IMR-90 (cell line): ENCODE measurements around the gene KLHL12. TPM values are rescaled to one million over a fixed set of nuclear protein-coding genes. Genes with fewer than 3 reads are reported as not detected.

Experiments used
- ATAC-seq: fragments of 200-7000 bp; cut with Tn5 transposase; 2 replicates; pipeline ENCODE4 v1.9.1; 2020; ENCODE audit warnings: low read depth, mild to moderate bottlenecking, moderate library complexity
- BruUV-seq: library from RNA; stranded (reverse); fragments of 400-500 nt; replicated peaks from 2 replicates; lab custom pipeline; 2021; lab: Mats Ljungman, UMichigan
- CTCF ChIA-PET: fragments of 300-600 bp; formaldehyde crosslinking; extraction: SDS; loops from one replicate; lab custom pipeline; 2021; ENCODE audit warnings: antibody characterized with exemption; lab: Yijun Ruan, JAX
- POLR2A ChIA-PET: fragments of 300-600 bp; sonication (Branson Sonifier 250); formaldehyde crosslinking; loops from one replicate; lab custom pipeline; 2022; ENCODE audit warnings: antibody characterized with exemption; ENCODE audit not compliant: unreplicated experiment; lab: Charles Lee
- DNase-seq: peaks from one replicate; pipeline ENCODE4 v3.0.0; 2013
- H2AFZ ChIP-seq: replicated peaks from 2 replicates; pipeline ENCODE3; 2013; ENCODE audit warnings: low read length, mild to moderate bottlenecking; ENCODE audit not compliant: poor library complexity
- H2AK5ac ChIP-seq: 2 replicates; pipeline ENCODE4 v1.6.1; 2013; ENCODE audit warnings: low read depth, low read length, inconsistent platforms
- H2AK9ac ChIP-seq: replicated peaks from 2 replicates; pipeline ENCODE3; 2013; ENCODE audit warnings: mild to moderate bottlenecking, low read depth, low read length, moderate library complexity; ENCODE audit not compliant: poor library complexity
- H2BK120ac ChIP-seq: 2 replicates; pipeline ENCODE4 v1.6.1; 2013; ENCODE audit warnings: low read depth, low read length, inconsistent platforms
- H2BK15ac ChIP-seq: 3 replicates; pipeline ENCODE4 v1.6.1; 2013; ENCODE audit warnings: low read depth, low read length, inconsistent platforms
- H2BK20ac ChIP-seq: 2 replicates; pipeline ENCODE4 v1.6.1; 2013; ENCODE audit warnings: low read depth, mild to moderate bottlenecking, inconsistent platforms, low read length, moderate library complexity
- H2BK5ac ChIP-seq: 2 replicates; pipeline ENCODE4 v1.6.1; 2013; ENCODE audit warnings: mild to moderate bottlenecking, low read depth, low read length, inconsistent platforms; ENCODE audit not compliant: poor library complexity, severe bottlenecking
- H3K14ac ChIP-seq: replicated peaks from 2 replicates; pipeline ENCODE4 v1.6.1; 2013; ENCODE audit warnings: low read depth, low read length, inconsistent platforms
- H3K18ac ChIP-seq: 2 replicates; pipeline ENCODE4 v1.6.1; 2013; ENCODE audit warnings: low read depth, low read length, control low read depth
- H3K23ac ChIP-seq: 2 replicates; pipeline ENCODE4 v1.6.1; 2013; ENCODE audit warnings: low read depth, low read length, inconsistent platforms
- H3K27ac ChIP-seq: 2 replicates; pipeline ENCODE4 v1.5.1; 2013; ENCODE audit warnings: mild to moderate bottlenecking, control low read depth, low read length; ENCODE audit not compliant: insufficient read depth
- H3K27me3 ChIP-seq: 2 replicates; pipeline ENCODE4 v1.6.1; 2013; ENCODE audit warnings: low read length; ENCODE audit not compliant: control insufficient read depth, insufficient read depth
- H3K36me3 ChIP-seq: 2 replicates; pipeline ENCODE4 v1.6.1; 2013; ENCODE audit warnings: low read length, mixed read lengths; ENCODE audit not compliant: control insufficient read depth, insufficient read depth
- H3K4ac ChIP-seq: 2 replicates; pipeline ENCODE4 v1.6.1; 2013; ENCODE audit warnings: low read depth, low read length, inconsistent platforms
- H3K4me1 ChIP-seq: 2 replicates; pipeline ENCODE4 v1.6.1; 2013; ENCODE audit warnings: low read length, mixed read lengths; ENCODE audit not compliant: control insufficient read depth, insufficient read depth
- H3K4me2 ChIP-seq: 2 replicates; pipeline ENCODE4 v1.6.1; 2013; ENCODE audit warnings: low read depth, mild to moderate bottlenecking, control low read depth, low read length, moderate library complexity
- H3K4me3 ChIP-seq: 2 replicates; pipeline ENCODE4 v1.5.1; 2013; ENCODE audit warnings: low read depth, mild to moderate bottlenecking, control low read depth, low read length, moderate library complexity; ENCODE audit not compliant: insufficient read depth
- H3K56ac ChIP-seq: 2 replicates; pipeline ENCODE4 v1.6.1; 2013; ENCODE audit warnings: low read length, inconsistent platforms; ENCODE audit not compliant: insufficient read depth; ENCODE audit errors: extremely low read depth
- H3K79me1 ChIP-seq, 2 experiments: 2 replicates each; pipeline ENCODE4 v1.6.1; 2013; ENCODE audit warnings: low read length in 2 of 2, inconsistent platforms in 1 of 2, low read depth in 1 of 2
- H3K9ac ChIP-seq: 2 replicates; pipeline ENCODE4 v1.6.1; 2013; ENCODE audit warnings: low read depth, low read length, control low read depth
- H3K9me1 ChIP-seq: 2 replicates; pipeline ENCODE4 v1.6.1; 2013; ENCODE audit warnings: low read length, inconsistent platforms; ENCODE audit not compliant: insufficient read depth
- H3K9me3 ChIP-seq: 2 replicates; pipeline ENCODE4 v1.6.1; 2013; ENCODE audit warnings: low read length; ENCODE audit not compliant: control insufficient read depth, insufficient read depth
- H4K20me1 ChIP-seq: 2 replicates; pipeline ENCODE4 v1.6.1; 2013; ENCODE audit warnings: low read length, inconsistent platforms; ENCODE audit not compliant: insufficient read depth
- H4K5ac ChIP-seq: 2 replicates; pipeline ENCODE4 v1.6.1; 2013; ENCODE audit warnings: mild to moderate bottlenecking, low read depth, low read length, control low read depth
- H4K8ac ChIP-seq, 2 experiments: 2 replicates each; pipeline ENCODE4 v1.6.1; 2013; ENCODE audit warnings: low read depth in 2 of 2, low read length in 2 of 2, control low read depth in 1 of 2, inconsistent platforms in 1 of 2
- H4K91ac ChIP-seq: 2 replicates; pipeline ENCODE4 v1.6.1; 2013; ENCODE audit warnings: low read depth, low read length, inconsistent platforms; ENCODE audit not compliant: insufficient read depth
- CHD1 ChIP-seq: IDR thresholded peaks from 2 replicates; pipeline ENCODE4 v1.6.1; 2012; ENCODE audit warnings: low read depth, low read length, improper control_type of control experiment
- MAZ ChIP-seq: IDR thresholded peaks from 2 replicates; pipeline ENCODE4 v1.6.1; 2012; ENCODE audit warnings: low read depth, mild to moderate bottlenecking, low read length, improper control_type of control experiment, moderate library complexity, borderline replicate concordance
- POLR2A ChIP-seq: IDR thresholded peaks from 2 replicates; pipeline ENCODE4 v1.6.1; 2012; ENCODE audit warnings: mild to moderate bottlenecking, low read depth, low read length
- WGBS, 2 experiments: methylation state at CpG; one replicate each; pipeline versions ENCODE4 v1.1.5 to v1.1.7; 2013; ENCODE audit warnings: missing lambda C conversion rate in 2 of 2; ENCODE audit not compliant: insufficient read length in 1 of 2; ENCODE audit errors: extremely low coverage in 2 of 2; 5-methylcytosine and 5-hydroxymethylcytosine counted together
- dilution Hi-C: fragments of 300-500 bp; cut with HindIII; formaldehyde crosslinking; loops from one replicate; pipeline ENCODE4 v1.14.3; 2018; ENCODE audit warnings: low sequenced_read_pairs; ENCODE audit not compliant: unreplicated experiment
- in situ Hi-C: fragments of 300-500 bp; cut with MboI; formaldehyde crosslinking; loops from 3 replicates; pipeline ENCODE4 v1.14.3; 2019; ENCODE audit warnings: low sequenced_read_pairs, inconsistent platforms, mixed read lengths
- intact Hi-C: fragments of 100-400 bp; cut with micrococcal nuclease; formaldehyde crosslinking; loops from 2 replicates; pipeline ENCODE4 v1.10.0; 2022
- polyA plus RNA-seq, 3 experiments: library from polyadenylated mRNA; depleted of rRNA; stranded (reverse); fragments of >200 nt; gene quantifications; 2 replicates each; pipeline ENCODE4 v1.2.3, GENCODE V29; 2012; ENCODE audit warnings: low replicate concordance in 1 of 3
- total RNA-seq: library from RNA; depleted of rRNA; stranded (reverse); fragments of >200 nt; gene quantifications from 2 replicates; pipeline ENCODE4 v1.2.3, GENCODE V29; 2012

Gene KLHL12
- total and polyA plus RNA-seq, 2 of the 4 experiments (the other 2 are of a cell fraction) = 17.2 to 38.4 TPM

GRCh38 chr1:202934755-202935154 lies 7.7 kb upstream of the KLHL12 start:
- no peaks in the 10 kb centered on the region for H3K4me1 ChIP-seq
- no peak overlapping the region for H2AFZ ChIP-seq
- 0 out of 2 replicates have a peak, but pooled peaks cover 1% of the 10 kb centered on the region for H3K36me3 ChIP-seq
- H3K23ac ChIP-seq = no peak overlapping the region
- no peak overlapping the region for H4K91ac ChIP-seq
- ChIA-PET CTCF (no interaction called here), POLR2A (no interaction called here)
- no peak overlapping the region for H3K56ac ChIP-seq
- TF ChIP-seq MAZ (no peak), POLR2A (no peak), CHD1 (no peak)
- no peak overlapping the region for H2BK20ac ChIP-seq
- dilution Hi-C loops (no loop called here), in situ Hi-C loops (no loop called here), intact Hi-C loops (no loop called here)
- H3K27me3 ChIP-seq = no peaks in the 10 kb centered on the region
- no peak overlapping the region for H3K14ac ChIP-seq
- H2AK5ac ChIP-seq = no peak overlapping the region
- no peak overlapping the region for H2BK120ac ChIP-seq
- no peak overlapping the region for H3K4me3 ChIP-seq
- no peak overlapping the region for H4K5ac ChIP-seq
- H3K9ac ChIP-seq = no peak overlapping the region
- H3K9me1 ChIP-seq = no peaks in the 10 kb centered on the region
- no peak overlapping the region for H2AK9ac ChIP-seq
- no peaks in the 10 kb centered on the region for H3K79me1 ChIP-seq
- no peak overlapping the region for H4K8ac ChIP-seq
- no CpG with 5 or more reads among the region's 3 CpGs for WGBS, 2 experiments
- H4K20me1 ChIP-seq = no peaks in the 10 kb centered on the region
- no peak overlapping the region for H3K18ac ChIP-seq
- ATAC-seq (no peak), DNase-seq (no peak)
- no TSS peak for BruUV-seq
- no peak overlapping the region for H3K27ac ChIP-seq
- no peak overlapping the region for H3K4ac ChIP-seq
- H3K4me2 ChIP-seq = no peak overlapping the region
- H3K9me3 ChIP-seq = no peaks in the 10 kb centered on the region
- H2BK15ac ChIP-seq = no peak overlapping the region
- no peak overlapping the region for H2BK5ac ChIP-seq
